B cell (primary cell): ENCODE measurements around the gene DDX39B.
"Not testable (repeated sequence)": the region's sequence is repeated elsewhere in the genome, so short reads cannot be mapped to it uniquely, and the experiment has no call there.

ENCODE experiments used
- CTCF ChIP-seq: fragments of 200-600 bp; IDR thresholded peaks from one replicate; pipeline ENCODE4 v1.8.0; 2022; ENCODE audit warnings: antibody characterized with exemption, mild to moderate bottlenecking
- EZH2 ChIP-seq: IDR thresholded peaks from 2 replicates; pipeline ENCODE4 v1.6.1; 2012; ENCODE audit warnings: borderline replicate concordance, low read depth, mild to moderate bottlenecking, moderate library complexity, low read length; ENCODE audit not compliant: insufficient read depth, poor library complexity, severe bottlenecking

- not testable (repeated sequence) for TF ChIP-seq EZH2, CTCF
These were observed 42.2 kb downstream of the DDX39B start for GRCh38 chr6:31499648-31500047.
